Mucosa of descending colon (tissue), 3 donors: ENCODE measurements around the gene PLSCR4. TPM values are rescaled to one million over a fixed set of nuclear protein-coding genes. Genes with fewer than 3 reads are reported as not detected.
"Not testable (repeated sequence)": the region's sequence is repeated elsewhere in the genome, so short reads cannot be mapped to it uniquely, and the experiment has no call there.

Experiments used
- ATAC-seq: fragments of 200-7000 bp; cut with Tn5 transposase; one replicate; pipeline ENCODE4 v1.9.1; 2020; ENCODE audit warnings: mild to moderate bottlenecking, moderate library complexity
- DNase-seq, 3 donors: peaks; one replicate each; pipeline ENCODE4 v3.0.0-alpha.2; 2020
- H3K36me3 ChIP-seq: fragments of 200-600 bp; one replicate; pipeline ENCODE4 v1.8.0; 2021; ENCODE audit warnings: low read depth, mild to moderate bottlenecking
- H3K4me1 ChIP-seq: fragments of 200-600 bp; one replicate; pipeline ENCODE4 v1.8.0; 2021; ENCODE audit warnings: low read depth, mild to moderate bottlenecking
- H3K4me3 ChIP-seq: fragments of 200-600 bp; one replicate; pipeline ENCODE4 v1.8.0; 2021; ENCODE audit warnings: mild to moderate bottlenecking
- H3K9me3 ChIP-seq: fragments of 200-600 bp; one replicate; pipeline ENCODE4 v1.8.0; 2021; ENCODE audit warnings: mild to moderate bottlenecking
- intact Hi-C, 2 donors: fragments of 100-400 bp; cut with DNase I in 1 of 2; cut with micrococcal nuclease in 1 of 2; formaldehyde crosslinking; loops; one replicate each; pipeline versions ENCODE4 v1.11.0 to v1.11.1; 2022; cut with DNase I, micrococcal nuclease
- long read RNA-seq, 2 donors: library from polyadenylated mRNA; unstranded; transcript quantifications; one replicate each; pipeline ENCODE4 v2.0.0, GENCODE V29; 2019 to 2021
- total RNA-seq, 3 donors: library from RNA; stranded (reverse); fragmentation: NEBNext Ultra II Directional in 2 of 3; extraction: Animal tissue kit (Norgen Biotek cat#: 25700) in 2 of 3; gene quantifications; one replicate each; pipeline versions ENCODE4 v1.2.1 to v1.2.4, GENCODE V29; 2021 to 2023
- TF ChIP-seq, protein P1 (sequence below): fragments of 200-600 bp; IDR thresholded peaks from one replicate; pipeline ENCODE4 v1.8.0; 2022; ENCODE audit warnings: antibody characterized with exemption, mild to moderate bottlenecking
- donor health status: DM: no; HTN: no; CAD: no; lungs with moderate emphysema.
- donor health status: DM: no; HTN: no; CAD: no.
- donor health status: DM: no; HTN: yes; CAD: no.

PLSCR4 gene, protein sequence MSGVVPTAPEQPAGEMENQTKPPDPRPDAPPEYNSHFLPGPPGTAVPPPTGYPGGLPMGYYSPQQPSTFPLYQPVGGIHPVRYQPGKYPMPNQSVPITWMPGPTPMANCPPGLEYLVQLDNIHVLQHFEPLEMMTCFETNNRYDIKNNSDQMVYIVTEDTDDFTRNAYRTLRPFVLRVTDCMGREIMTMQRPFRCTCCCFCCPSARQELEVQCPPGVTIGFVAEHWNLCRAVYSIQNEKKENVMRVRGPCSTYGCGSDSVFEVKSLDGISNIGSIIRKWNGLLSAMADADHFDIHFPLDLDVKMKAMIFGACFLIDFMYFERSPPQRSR
- total RNA-seq = 10 to 100 TPM; 45.3 to 72.7 (median 64.0) TPM
- long read RNA-seq, donor 1, transcript PLSCR4-202 (7 exons, 3,033 nt) = minor isoform, 7 of 81 reads
- long read RNA-seq, donor 1, transcript PLSCR4-201 (9 exons, 3,303 nt) = major isoform, 31 of 81 reads
- long read RNA-seq, donor 1, partial matches to known transcripts = 13 of 81 reads
- long read RNA-seq, donor 1, other reads (novel, unspliced or antisense) = 26 of 81 reads
- long read RNA-seq, donor 2, partial matches to known transcripts = 2 of 15 reads
- long read RNA-seq, donor 2, other reads (novel, unspliced or antisense) = 8 of 15 reads

GRCh38 chr3:146250449-146251382 is at the start of gene PLSCR4:
Gene PLSCR4 (minus strand): TSS chr3:146251105. CDS start chr3:146222071, 29,034 bp downstream.
- peak; percentile 97 for ATAC-seq
- TF ChIP-seq, protein P1, sequence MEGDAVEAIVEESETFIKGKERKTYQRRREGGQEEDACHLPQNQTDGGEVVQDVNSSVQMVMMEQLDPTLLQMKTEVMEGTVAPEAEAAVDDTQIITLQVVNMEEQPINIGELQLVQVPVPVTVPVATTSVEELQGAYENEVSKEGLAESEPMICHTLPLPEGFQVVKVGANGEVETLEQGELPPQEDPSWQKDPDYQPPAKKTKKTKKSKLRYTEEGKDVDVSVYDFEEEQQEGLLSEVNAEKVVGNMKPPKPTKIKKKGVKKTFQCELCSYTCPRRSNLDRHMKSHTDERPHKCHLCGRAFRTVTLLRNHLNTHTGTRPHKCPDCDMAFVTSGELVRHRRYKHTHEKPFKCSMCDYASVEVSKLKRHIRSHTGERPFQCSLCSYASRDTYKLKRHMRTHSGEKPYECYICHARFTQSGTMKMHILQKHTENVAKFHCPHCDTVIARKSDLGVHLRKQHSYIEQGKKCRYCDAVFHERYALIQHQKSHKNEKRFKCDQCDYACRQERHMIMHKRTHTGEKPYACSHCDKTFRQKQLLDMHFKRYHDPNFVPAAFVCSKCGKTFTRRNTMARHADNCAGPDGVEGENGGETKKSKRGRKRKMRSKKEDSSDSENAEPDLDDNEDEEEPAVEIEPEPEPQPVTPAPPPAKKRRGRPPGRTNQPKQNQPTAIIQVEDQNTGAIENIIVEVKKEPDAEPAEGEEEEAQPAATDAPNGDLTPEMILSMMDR = no peak
- H3K9me3 ChIP-seq = no peaks in the 10 kb centered on the region
- no peaks in the 10 kb centered on the region for H3K36me3 ChIP-seq
- intact Hi-C loops = no loop called here
- peak; percentile 85 to 89 (median 85) for DNase-seq
- H3K4me1 ChIP-seq = no peaks in the 10 kb centered on the region
- peak within 1 kb of the TSS; percentile 76 for H3K4me3 ChIP-seq

DNA sequence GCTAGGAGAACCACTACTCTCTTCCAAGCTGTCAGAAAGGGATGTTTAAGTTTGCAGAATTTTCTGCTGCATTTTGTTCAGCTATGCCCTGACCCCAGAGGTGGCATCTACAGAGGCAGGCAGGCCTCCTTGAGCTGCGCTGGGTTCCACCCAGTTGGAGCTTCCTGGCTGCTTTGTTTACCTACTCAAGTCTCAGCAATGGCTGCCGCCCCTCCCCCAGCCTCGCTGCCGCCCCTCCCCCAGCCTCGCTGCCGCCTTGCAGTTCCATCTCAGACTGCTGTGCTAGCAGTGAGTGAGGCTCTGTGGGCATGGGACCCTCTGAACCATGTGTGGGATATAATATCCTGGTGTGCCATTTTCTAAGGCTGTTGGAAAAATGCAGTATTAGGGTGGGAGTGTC is 42.5 kb upstream of the PLSCR4 start:
- H3K36me3 ChIP-seq, H3K4me3 ChIP-seq, H3K4me1 ChIP-seq, ATAC-seq, H3K9me3 ChIP-seq, DNase-seq, intact Hi-C loops: not testable (repeated sequence)

- no peak for DNase-seq
- Histone ChIP-seq H3K36me3 (no peaks in the 10 kb centered on the region), H3K4me3 (no peak overlapping the region), H3K4me1 (no peaks in the 10 kb centered on the region), H3K9me3 (no peaks in the 10 kb centered on the region)
- ATAC-seq = no peak
- TF ChIP-seq, protein P1 = no peak
- intact Hi-C loops = no loop called here
Measured at GRCh38 chr3:146283781-146284445, 33.0 kb upstream of the PLSCR4 start.

DNA sequence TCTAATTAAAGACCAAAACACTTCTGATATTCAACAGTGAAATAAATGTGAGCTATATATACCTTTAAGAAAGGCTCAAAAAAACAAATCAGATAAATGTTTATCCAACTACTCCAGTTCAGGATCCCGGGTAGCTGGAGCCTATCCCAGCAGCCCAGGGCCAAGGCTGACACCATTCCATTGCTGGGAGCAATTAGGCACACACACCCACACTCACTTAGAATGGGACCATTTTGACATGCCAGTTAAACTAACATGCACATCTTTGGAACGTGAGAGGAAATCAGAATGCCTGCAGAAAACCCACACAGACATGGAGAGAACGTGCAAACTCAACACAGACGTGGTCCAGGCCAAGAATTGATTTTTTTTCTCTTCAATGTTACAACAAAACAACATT is 30.0 kb upstream of the PLSCR4 start:
- intact Hi-C loops = no loop called here
- no peak for DNase-seq
- no peak for ATAC-seq

GRCh38 chr3:146279951-146280350 is 29.0 kb upstream of the PLSCR4 start:
- Histone ChIP-seq H3K9me3 (no peaks in the 10 kb centered on the region), H3K36me3 (no peaks in the 10 kb centered on the region), H3K4me1 (no peaks in the 10 kb centered on the region), H3K4me3 (no peak overlapping the region)
- DNase-seq (no peak), ATAC-seq (no peak)
- intact Hi-C loops = no loop called here
- TF ChIP-seq, protein P1 = no peak

More for the DNA sequence above, 30.0 kb upstream of the PLSCR4 start:
- no peaks in the 10 kb centered on the region for H3K36me3 ChIP-seq
- H3K4me3 ChIP-seq = no peak overlapping the region
- TF ChIP-seq, protein P1 = no peak
- no peaks in the 10 kb centered on the region for H3K4me1 ChIP-seq
- H3K9me3 ChIP-seq = no peaks in the 10 kb centered on the region
